Stomach (tissue), 4 donors: ENCODE results near the gene KRTAP10-12.

Experiments used
- POLR2A ChIP-seq, 4 donors: fragments of 450-650 bp; IDR thresholded peaks; one replicate each; pipeline ENCODE4 v1.6.1; 2016; ENCODE audit warnings: antibody characterized with exemption in 4 of 4, control low read depth in 2 of 4, mild to moderate bottlenecking in 1 of 4, moderate library complexity in 1 of 4
- POLR2AphosphoS5 ChIP-seq, 3 donors: sonication (generic); formaldehyde crosslinking; IDR thresholded peaks; one replicate each; pipeline ENCODE4 v1.6.1; 2016; ENCODE audit warnings: antibody characterized with exemption in 3 of 3
- TF ChIP-seq, protein P1 (sequence below), 7 experiments: fragments of 450-650 bp in 4 of 7; fragments of 200-600 bp in 3 of 7; sonication (generic) in 3 of 7; IDR thresholded peaks; one replicate each; pipeline ENCODE4 v1.5.1; 2016 to 2019; ENCODE audit warnings: antibody characterized with exemption in 7 of 7, control low read depth in 2 of 7, mild to moderate bottlenecking in 1 of 7

DNA sequence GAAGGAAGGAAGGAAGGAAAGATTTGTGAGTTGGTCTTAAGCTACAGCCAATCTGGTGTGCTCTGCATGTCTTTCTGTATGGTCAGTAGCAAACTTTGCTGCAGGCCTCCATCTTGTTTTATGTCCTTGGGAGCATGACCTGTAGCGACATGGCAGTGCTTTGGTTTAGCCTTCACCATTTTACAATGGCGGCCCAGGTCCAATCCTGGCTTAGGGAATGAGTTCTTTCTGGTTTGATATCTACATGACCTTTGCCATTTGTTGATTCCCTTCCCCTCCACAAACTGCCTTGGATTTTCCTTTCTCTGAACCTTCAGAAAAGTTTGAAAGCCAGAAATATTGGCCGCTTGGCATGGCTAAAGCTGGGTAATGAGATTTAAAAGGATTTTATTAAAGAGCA lies 44.9 kb downstream of the KRTAP10-12 start:
- no peak for TF ChIP-seq POLR2A (IDR thresholded peaks at IDR 0.05)
- TF ChIP-seq, protein P1, sequence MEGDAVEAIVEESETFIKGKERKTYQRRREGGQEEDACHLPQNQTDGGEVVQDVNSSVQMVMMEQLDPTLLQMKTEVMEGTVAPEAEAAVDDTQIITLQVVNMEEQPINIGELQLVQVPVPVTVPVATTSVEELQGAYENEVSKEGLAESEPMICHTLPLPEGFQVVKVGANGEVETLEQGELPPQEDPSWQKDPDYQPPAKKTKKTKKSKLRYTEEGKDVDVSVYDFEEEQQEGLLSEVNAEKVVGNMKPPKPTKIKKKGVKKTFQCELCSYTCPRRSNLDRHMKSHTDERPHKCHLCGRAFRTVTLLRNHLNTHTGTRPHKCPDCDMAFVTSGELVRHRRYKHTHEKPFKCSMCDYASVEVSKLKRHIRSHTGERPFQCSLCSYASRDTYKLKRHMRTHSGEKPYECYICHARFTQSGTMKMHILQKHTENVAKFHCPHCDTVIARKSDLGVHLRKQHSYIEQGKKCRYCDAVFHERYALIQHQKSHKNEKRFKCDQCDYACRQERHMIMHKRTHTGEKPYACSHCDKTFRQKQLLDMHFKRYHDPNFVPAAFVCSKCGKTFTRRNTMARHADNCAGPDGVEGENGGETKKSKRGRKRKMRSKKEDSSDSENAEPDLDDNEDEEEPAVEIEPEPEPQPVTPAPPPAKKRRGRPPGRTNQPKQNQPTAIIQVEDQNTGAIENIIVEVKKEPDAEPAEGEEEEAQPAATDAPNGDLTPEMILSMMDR (IDR thresholded peaks at IDR 0.05) = no peak
- TF ChIP-seq POLR2AphosphoS5 (IDR thresholded peaks at IDR 0.05) = no peak
